K562 (cell line): Measurements from ENCODE around the gene GLI3. TPM values are rescaled to one million over a fixed set of nuclear protein-coding genes. Genes with fewer than 3 reads are reported as not detected.

Source experiments
- ATAC-seq: fragments of 200-7000 bp; cut with Tn5 transposase; 3 replicates; pipeline ENCODE4 v1.9.1; 2020; ENCODE audit warnings: moderate library complexity
- BruUV-seq: library from RNA; stranded (reverse); fragments of 400-500 nt; replicated peaks from 2 replicates; lab custom pipeline; 2021; lab: Mats Ljungman, UMichigan
- CTCF ChIA-PET: fragments of 300-600 bp; formaldehyde crosslinking; extraction: SDS; loops from one replicate; lab custom pipeline; 2021; ENCODE audit warnings: low intra/inter-chr PET ratio; lab: Yijun Ruan, JAX
- POLR2A ChIA-PET: fragments of 300-600, 350-650 bp; sonication (Branson Sonifier 250); formaldehyde crosslinking; extraction: SDS; loops from one replicate; lab custom pipeline; 2021; ENCODE audit warnings: antibody characterized with exemption, inconsistent platforms; lab: Yijun Ruan, JAX
- DNase-seq, 4 experiments: peaks; one replicate each; pipeline versions ENCODE4 v3.0.0 to v3.0.0-alpha.2; 2011 to 2018; ENCODE audit warnings: low spot score in 3 of 4, mixed read lengths in 3 of 4; ENCODE audit errors: extremely low read depth in 1 of 4
- FAIRE-seq: peaks from 2 replicates; lab custom pipeline; 2011; peaks lifted over from hg19 to GRCh38; lab: Jason Lieb, UNC
- H2AFZ ChIP-seq: 2 replicates; pipeline ENCODE4 v1.6.0; 2011; ENCODE audit warnings: low read depth, low read length, control low read depth, inconsistent platforms
- H3K27ac ChIP-seq: fragments of 200-600 bp; 3 replicates; pipeline ENCODE4 v1.8.0; 2011; ENCODE audit warnings: low read depth, mild to moderate bottlenecking, control low read depth, inconsistent platforms, low read length, moderate library complexity, mixed read lengths; ENCODE audit errors: extremely low read depth
- H3K27me3 ChIP-seq, 2 experiments: fragments of 300-600 bp in 1 of 2; 2 replicates in 1 of 2; 3 replicates in 1 of 2; pipeline versions ENCODE4 v1.6.0 to v1.8.0; 2011; ENCODE audit warnings: inconsistent platforms in 2 of 2, low read length in 2 of 2, mild to moderate bottlenecking in 1 of 2, mixed read lengths in 1 of 2, moderate library complexity in 1 of 2; ENCODE audit not compliant: control insufficient read depth in 2 of 2, insufficient read depth in 2 of 2
- H3K36me3 ChIP-seq: fragments of 300-600 bp; 3 replicates; pipeline ENCODE4 v1.8.0; 2011; ENCODE audit warnings: mild to moderate bottlenecking, low read length, inconsistent platforms; ENCODE audit not compliant: control insufficient read depth, insufficient read depth
- H3K4me1 ChIP-seq, 2 experiments: fragments of 200-600 bp in 1 of 2; replicated peaks in 1 of 2; 2 replicates in 1 of 2; 3 replicates in 1 of 2; pipeline versions ENCODE4 v1.5.1 to v1.8.0; 2011; ENCODE audit warnings: inconsistent platforms in 2 of 2, low read length in 2 of 2, mild to moderate bottlenecking in 1 of 2, mixed read lengths in 1 of 2, moderate library complexity in 1 of 2; ENCODE audit not compliant: control insufficient read depth in 2 of 2, insufficient read depth in 2 of 2
- H3K4me2 ChIP-seq: 2 replicates; pipeline ENCODE4 v1.6.1; 2011; ENCODE audit warnings: low read length, control low read depth, inconsistent platforms, mixed read lengths; ENCODE audit not compliant: insufficient read depth
- H3K4me3 ChIP-seq: fragments of 200-600 bp; sonication (generic), shearing (Covaris generic); 2 replicates; pipeline ENCODE4 v1.5.1; 2016; ENCODE audit warnings: control low read depth, inconsistent platforms
- H3K79me2 ChIP-seq: fragments of 200-600 bp; 3 replicates; pipeline ENCODE4 v1.8.0; 2011; ENCODE audit warnings: low read length, inconsistent platforms; ENCODE audit not compliant: control insufficient read depth, insufficient read depth
- H3K9ac ChIP-seq, 2 experiments: 2 replicates each; pipeline versions ENCODE4 v1.6.0 to v1.6.1; 2011; ENCODE audit warnings: low read depth in 2 of 2, low read length in 2 of 2, control low read depth in 1 of 2, inconsistent platforms in 1 of 2, mild to moderate bottlenecking in 1 of 2, mixed read lengths in 1 of 2; ENCODE audit not compliant: insufficient read depth in 1 of 2
- H3K9me1 ChIP-seq: one replicate; pipeline ENCODE4 v1.6.0; 2011; ENCODE audit warnings: inconsistent platforms, mild to moderate bottlenecking, low read length, moderate library complexity; ENCODE audit not compliant: control insufficient read depth, insufficient read depth
- H3K9me3 ChIP-seq: replicated peaks from 2 replicates; pipeline ENCODE4 v1.5.1; 2011; ENCODE audit warnings: low read depth, low read length, inconsistent platforms; ENCODE audit not compliant: control insufficient read depth, insufficient read depth
- H4K20me1 ChIP-seq: replicated peaks from 2 replicates; pipeline ENCODE4 v1.6.1; 2011; ENCODE audit warnings: low read length, inconsistent platforms, mixed read lengths; ENCODE audit not compliant: control insufficient read depth, insufficient read depth
- ASH1L ChIP-seq: fragments of 450-650 bp; IDR thresholded peaks from 2 replicates; pipeline ENCODE4 v1.6.1; 2018; ENCODE audit warnings: borderline replicate concordance, mild to moderate bottlenecking, low read depth; ENCODE audit not compliant: partially characterized antibody
- CREBBP ChIP-seq: IDR thresholded peaks from one replicate; pipeline ENCODE4 v1.6.1; 2012; ENCODE audit warnings: low read depth, mild to moderate bottlenecking, control low read depth, inconsistent platforms, low read length
- E4F1 ChIP-seq: fragments of 250-450 bp; sonication (Bioruptor Pico); IDR thresholded peaks from 2 replicates; pipeline ENCODE4 v1.5.0; 2021; ENCODE audit warnings: mild to moderate bottlenecking, borderline replicate concordance
- ETS1 ChIP-seq: conservative IDR thresholded peaks from 2 replicates; pipeline ENCODE4 v1.6.1; 2011; ENCODE audit warnings: low read depth, mild to moderate bottlenecking, low read length; ENCODE audit not compliant: control insufficient read depth
- FOXA1 ChIP-seq: fragments of 450-650 bp; IDR thresholded peaks from 2 replicates; pipeline ENCODE4 v1.6.1; 2016; ENCODE audit warnings: mild to moderate bottlenecking, borderline replicate concordance
- ID3 ChIP-seq, 2 experiments: fragments of 250-450 bp in 1 of 2; fragments of 450-650 bp in 1 of 2; sonication (Bioruptor Pico) in 1 of 2; IDR thresholded peaks; 2 replicates each; pipeline versions ENCODE4 v1.6.1 to v1.8.0; 2016 to 2021; ENCODE audit warnings: mild to moderate bottlenecking in 2 of 2, moderate library complexity in 2 of 2, missing compliant biosample characterization in 1 of 2, missing genetic modification characterization in 1 of 2
- KLF6 ChIP-seq: fragments of 250-450 bp; sonication (Bioruptor Pico); IDR thresholded peaks from 2 replicates; pipeline ENCODE4 v1.4.0; 2020; ENCODE audit warnings: mild to moderate bottlenecking, moderate library complexity, borderline replicate concordance
- SFPQ ChIP-seq: fragments of 200-400 bp; formaldehyde crosslinking; IDR thresholded peaks from 2 replicates; pipeline ENCODE4 v1.6.1; 2017; ENCODE audit warnings: mild to moderate bottlenecking, low read depth, low read length, moderate library complexity
- SIRT6 ChIP-seq: IDR thresholded peaks from one replicate; pipeline ENCODE4 v1.6.1; 2012; ENCODE audit warnings: low read depth, mild to moderate bottlenecking, control low read depth, inconsistent platforms, low read length, moderate library complexity
- ZNF175 ChIP-seq: fragments of 200-800 bp; sonication (Bioruptor generic); IDR thresholded peaks from 2 replicates; pipeline ENCODE4 v1.6.1; 2016; ENCODE audit warnings: low read depth, mild to moderate bottlenecking, missing genetic modification characterization, missing compliant biosample characterization
- ZNF449 ChIP-seq: fragments of 250-450 bp; sonication (Bioruptor Pico); IDR thresholded peaks from 2 replicates; pipeline ENCODE4 v1.8.0; 2022; ENCODE audit warnings: moderate library complexity, mild to moderate bottlenecking, inconsistent platforms
- ZNF561 ChIP-seq: fragments of 450-650 bp; formaldehyde crosslinking; conservative IDR thresholded peaks from 2 replicates; pipeline ENCODE4 v1.4.0; 2020; ENCODE audit warnings: mild to moderate bottlenecking, moderate library complexity
- WGBS: fragments of 100-300 bp; shearing (Covaris generic); methylation state at CpG from one replicate; pipeline ENCODE4 v1.1.6; 2016; ENCODE audit warnings: low coverage, mixed read lengths; ENCODE audit not compliant: insufficient coverage; ENCODE audit errors: missing lambda C conversion rate; 5-methylcytosine and 5-hydroxymethylcytosine counted together
- in situ Hi-C: fragments of 300-500 bp; cut with MboI; formaldehyde crosslinking; loops from 4 replicates; pipeline ENCODE4 v1.15.0; 2018; ENCODE audit warnings: inconsistent platforms, mixed read lengths
- intact Hi-C: fragments of 100-400 bp; cut with micrococcal nuclease; formaldehyde crosslinking; loops from 2 replicates; pipeline ENCODE4 v1.14.2; 2022
- polyA plus RNA-seq, 8 experiments: library from polyadenylated mRNA; depleted of rRNA in 4 of 8; stranded (reverse) in 5 of 8; unstranded in 3 of 8; fragments of >200 nt; fragmentation: Nextera tagmentation in 2 of 8; fragmentation: Illumina TruSeq in 1 of 8; extraction: Ambion mirVana in 2 of 8; extraction: Trizol in 1 of 8; gene quantifications; 2 replicates each; pipeline versions ENCODE4 v1.2.1 to v1.2.3, GENCODE V29; 2011 to 2014; ENCODE audit warnings: inconsistent platforms in 1 of 8, missing spikeins in 1 of 8
- total RNA-seq, 7 experiments: library from RNA; depleted of rRNA in 6 of 7; stranded (reverse); fragments of >200 nt in 6 of 7; fragmentation: Illumina TruSeq in 2 of 7; extraction: Trizol in 2 of 7; gene quantifications; 2 replicates each; pipeline versions ENCODE4 v1.2.1 to v1.2.3, GENCODE V29; 2011 to 2021; ENCODE audit warnings: low replicate concordance in 1 of 7

Gene GLI3
- total and polyA plus RNA-seq, 9 of the 15 experiments (the other 6 are each of a cell fraction or from before 2014, with no cell fraction given) = 0.01 to 0.18 (median 0.07) TPM; not detected in 6

- intact Hi-C loops = no loop called here
- Histone ChIP-seq H3K9me3 (no peaks in the 10 kb centered on the region), H3K27ac (no peak overlapping the region), H2AFZ (no peak overlapping the region), H3K36me3 (no peaks in the 10 kb centered on the region), H3K27me3 (no peaks in the 10 kb centered on the region), H3K4me2 (no peak overlapping the region), H3K4me1 (no peaks in the 10 kb centered on the region), H4K20me1 (no peaks in the 10 kb centered on the region), H3K9ac (no peak overlapping the region), H3K79me2 (no peaks in the 10 kb centered on the region), H3K4me3 (no peak overlapping the region), H3K9me1 (no peaks in the 10 kb centered on the region)
- in situ Hi-C loops = loop anchor here (25.0 kb wide), 2 partner anchors 906 to 1906 kb away; no protein-coding TSS in a partner anchor
- DNase-seq = no peak
- BruUV-seq = no TSS peak
- no peak for ATAC-seq
- no peak for FAIRE-seq
- ChIA-PET CTCF (interaction anchor here (0.5 kb wide), 1 partner anchor 937 kb away, joined by 4 read pairs; no protein-coding TSS in a partner anchor), POLR2A (no interaction called here)
- WGBS = 0% methylated on average over 6 of the region's 6 CpGs
- TF ChIP-seq CREBBP (no peak), E4F1 (no peak), SIRT6 (no peak), ZNF561 (CRISPR knock-in tag) (no peak), FOXA1 (no peak), KLF6 (CRISPR knock-in tag) (no peak), ETS1 (no peak), SFPQ (no peak), ZNF449 (CRISPR knock-in tag) (no peak), ZNF175 (no peak), ID3 (CRISPR knock-in tag; IDR thresholded peaks at IDR 0.05) (no peak), ID3 (tag; IDR thresholded peaks at IDR 0.05) (no peak), ASH1L (no peak)
These were observed 305.8 kb downstream of the GLI3 start for GRCh38 chr7:41931263-41931646.
